GM12878 (cell line): ENCODE measurements around the gene ASH1L. TPM values are rescaled to one million over a fixed set of nuclear protein-coding genes. Genes with fewer than 3 reads are reported as not detected.

Experiments used
- ATAC-seq: fragments of 200-7000 bp; cut with Tn5 transposase; 3 replicates; pipeline ENCODE4 v1.9.1; 2020; ENCODE audit warnings: mild to moderate bottlenecking, moderate library complexity
- BruUV-seq: library from RNA; stranded (reverse); fragments of 400-500 nt; replicated peaks from 2 replicates; lab custom pipeline; 2021; lab: Mats Ljungman, UMichigan
- CTCF ChIA-PET: fragments of 300-600 bp; sonication (Branson Sonifier 250); formaldehyde crosslinking; extraction: SDS; loops from one replicate; lab custom pipeline; 2021; ENCODE audit warnings: inconsistent platforms; lab: Yijun Ruan, JAX
- POLR2A ChIA-PET: fragments of 350-600 bp; formaldehyde crosslinking; extraction: SDS; loops from one replicate; lab custom pipeline; 2021; ENCODE audit warnings: inconsistent platforms; lab: Charles Lee
- RAD21 ChIA-PET: fragments of 300-600 bp; sonication (Branson Sonifier 250); formaldehyde crosslinking; loops from one replicate; lab custom pipeline; 2023; ENCODE audit warnings: antibody characterized with exemption; ENCODE audit not compliant: unreplicated experiment; lab: Charles Lee
- SMC1A ChIA-PET: fragments of 300-600 bp; sonication (Branson Sonifier 250); formaldehyde crosslinking; loops from one replicate; lab custom pipeline; 2023; ENCODE audit not compliant: unreplicated experiment, uncharacterized antibody; lab: Charles Lee
- DNase-seq: peaks from one replicate; pipeline ENCODE4 v3.0.0-alpha.2; 2011; ENCODE audit warnings: low read depth, low spot score
- FAIRE-seq: peaks from 3 replicates; lab custom pipeline; 2011; peaks lifted over from hg19 to GRCh38; lab: Jason Lieb, UNC
- H2AFZ ChIP-seq: 2 replicates; pipeline ENCODE4 v1.6.0; 2011; ENCODE audit warnings: low read depth, low read length, control low read depth; ENCODE audit not compliant: control insufficient read depth
- H3K27ac ChIP-seq: 2 replicates; pipeline ENCODE4 v1.5.1; 2011; ENCODE audit warnings: control low read depth; ENCODE audit not compliant: control insufficient read depth, insufficient read depth
- H3K27me3 ChIP-seq, 2 experiments: replicated peaks in 1 of 2; 2 replicates each; pipeline versions ENCODE4 v1.6.0 to v1.6.1; 2011; ENCODE audit warnings: low read length in 1 of 2; ENCODE audit not compliant: control insufficient read depth in 2 of 2, insufficient read depth in 2 of 2
- H3K36me3 ChIP-seq, 2 experiments: 2 replicates each; pipeline ENCODE4 v1.5.1; 2011; ENCODE audit warnings: low read length in 1 of 2; ENCODE audit not compliant: control insufficient read depth in 2 of 2, insufficient read depth in 2 of 2
- H3K4me1 ChIP-seq: 2 replicates; pipeline ENCODE4 v1.6.1; 2011; ENCODE audit warnings: mild to moderate bottlenecking, low read length, moderate library complexity, mixed read lengths; ENCODE audit not compliant: control insufficient read depth, insufficient read depth
- H3K4me2 ChIP-seq: 2 replicates; pipeline ENCODE4 v1.6.0; 2011; ENCODE audit warnings: control low read depth; ENCODE audit not compliant: control insufficient read depth, insufficient read depth
- H3K4me3 ChIP-seq: fragments of 200-600 bp; sonication (generic); 2 replicates; pipeline ENCODE4 v1.5.1; 2016
- H3K79me2 ChIP-seq: 2 replicates; pipeline ENCODE4 v1.6.0; 2011; ENCODE audit warnings: low read length; ENCODE audit not compliant: control insufficient read depth, insufficient read depth
- H3K9ac ChIP-seq: 2 replicates; pipeline ENCODE4 v1.8.0; 2011; ENCODE audit warnings: low read length, control low read depth, mixed read lengths; ENCODE audit not compliant: control insufficient read depth, insufficient read depth
- H3K9me3 ChIP-seq: replicated peaks from 3 replicates; pipeline ENCODE4 v1.5.1; 2011; ENCODE audit warnings: mild to moderate bottlenecking, low read length; ENCODE audit not compliant: control insufficient read depth, insufficient read depth
- H4K20me1 ChIP-seq: 2 replicates; pipeline ENCODE4 v1.6.0; 2011; ENCODE audit not compliant: control insufficient read depth, insufficient read depth
- BACH1 ChIP-seq: fragments of 450-650 bp; IDR thresholded peaks from 2 replicates; pipeline ENCODE4 v1.6.1; 2017; ENCODE audit warnings: mild to moderate bottlenecking, borderline replicate concordance
- CHD4 ChIP-seq: fragments of 200-600 bp; sonication (generic); IDR thresholded peaks from 2 replicates; pipeline ENCODE4 v1.6.1; 2016; ENCODE audit warnings: mild to moderate bottlenecking
- EGR1 ChIP-seq, 2 experiments: IDR thresholded peaks; 1 replicate in 1 of 2; 2 replicates in 1 of 2; pipeline ENCODE4 v1.6.1; 2011 to 2012; ENCODE audit warnings: low read depth in 2 of 2, low read length in 2 of 2, borderline replicate concordance in 1 of 2, mild to moderate bottlenecking in 1 of 2, moderate library complexity in 1 of 2
- HDGF ChIP-seq: fragments of 450-650 bp; IDR thresholded peaks from 2 replicates; pipeline ENCODE4 v1.6.1; 2016; ENCODE audit warnings: antibody characterized with exemption
- MXI1 ChIP-seq: fragments of 150-350 bp; IDR thresholded peaks from 2 replicates; pipeline ENCODE4 v1.6.1; 2011; ENCODE audit warnings: low read depth, mild to moderate bottlenecking, inconsistent platforms, low read length, improper control_type of control experiment
- PAX8 ChIP-seq: fragments of 450-650 bp; IDR thresholded peaks from 2 replicates; pipeline ENCODE4 v1.6.1; 2017; ENCODE audit warnings: mild to moderate bottlenecking, moderate library complexity
- RCOR1 ChIP-seq: conservative IDR thresholded peaks from 2 replicates; pipeline ENCODE4 v1.6.1; 2012; ENCODE audit warnings: low read depth, low read length, improper control_type of control experiment
- SIN3A ChIP-seq: IDR thresholded peaks from 2 replicates; pipeline ENCODE4 v1.6.1; 2012; ENCODE audit warnings: low read depth, low read length, improper control_type of control experiment
- SP1 ChIP-seq: IDR thresholded peaks from one replicate; pipeline ENCODE4 v1.6.1; 2011; ENCODE audit warnings: low read depth, low read length
- STAT3 ChIP-seq: IDR thresholded peaks from 2 replicates; pipeline ENCODE4 v1.6.1; 2011; ENCODE audit warnings: low read depth, low read length, improper control_type of control experiment
- WGBS: methylation state at CpG from one replicate; pipeline ENCODE4 v1.1.6; 2016; ENCODE audit warnings: low lambda C conversion rate; ENCODE audit not compliant: insufficient replicate concordance, insufficient coverage; ENCODE audit errors: missing lambda C conversion rate; 5-methylcytosine and 5-hydroxymethylcytosine counted together
- in situ Hi-C: fragments of 300-500 bp; cut with MboI; formaldehyde crosslinking; loops from 9 replicates; pipeline ENCODE4 v1.14.3; 2018; ENCODE audit warnings: mixed read lengths
- intact Hi-C: fragments of 100-400 bp; cut with micrococcal nuclease; formaldehyde crosslinking; loops from one replicate; pipeline ENCODE4 v1.14.2; 2022; ENCODE audit not compliant: unreplicated experiment
- polyA plus RNA-seq, 11 experiments: library from polyadenylated mRNA; depleted of rRNA in 4 of 11; unstranded in 6 of 11; stranded (reverse) in 5 of 11; fragments of >200 nt; fragmentation: Nextera tagmentation in 4 of 11; fragmentation: Illumina TruSeq in 1 of 11; extraction: Ambion mirVana in 4 of 11; extraction: Trizol in 1 of 11; gene quantifications; 1 replicate in 1 of 11; 2 replicates in 10 of 11; pipeline versions ENCODE4 v1.2.1 to v1.2.3, GENCODE V29; 2011 to 2016; ENCODE audit warnings: inconsistent platforms in 2 of 11, missing spikeins in 2 of 11, low read depth in 1 of 11
- total RNA-seq, 4 experiments: library from RNA; depleted of rRNA in 3 of 4; stranded (reverse); fragments of >200 nt in 3 of 4; fragmentation: Illumina TruSeq in 1 of 4; extraction: Trizol in 1 of 4; gene quantifications; 2 replicates each; pipeline versions ENCODE4 v1.2.1 to v1.2.3, GENCODE V29; 2013 to 2021
- TF ChIP-seq, protein P1 (sequence below): fragments of 150-350 bp; IDR thresholded peaks from 2 replicates; pipeline ENCODE4 v1.6.1; 2016; ENCODE audit warnings: low read depth, low read length
- TF ChIP-seq, protein P2 (sequence below): fragments of 450-650 bp; IDR thresholded peaks from 2 replicates; pipeline ENCODE4 v1.6.1; 2017; ENCODE audit warnings: mild to moderate bottlenecking, moderate library complexity
- TF ChIP-seq, protein P3 (sequence below): fragments of 450-650 bp; IDR thresholded peaks from 2 replicates; pipeline ENCODE4 v1.6.1; 2017; ENCODE audit warnings: mild to moderate bottlenecking
- TF ChIP-seq, protein P4 (sequence below): IDR thresholded peaks from 2 replicates; pipeline ENCODE4 v1.6.1; 2012; ENCODE audit warnings: low read depth, low read length, improper control_type of control experiment

The ASH1L gene
- total and polyA plus RNA-seq, 10 of the 15 experiments (the other 5 are each of a cell fraction or from before 2014, with no cell fraction given) = 1.7 to 23.9 (median 16.6) TPM

DNA sequence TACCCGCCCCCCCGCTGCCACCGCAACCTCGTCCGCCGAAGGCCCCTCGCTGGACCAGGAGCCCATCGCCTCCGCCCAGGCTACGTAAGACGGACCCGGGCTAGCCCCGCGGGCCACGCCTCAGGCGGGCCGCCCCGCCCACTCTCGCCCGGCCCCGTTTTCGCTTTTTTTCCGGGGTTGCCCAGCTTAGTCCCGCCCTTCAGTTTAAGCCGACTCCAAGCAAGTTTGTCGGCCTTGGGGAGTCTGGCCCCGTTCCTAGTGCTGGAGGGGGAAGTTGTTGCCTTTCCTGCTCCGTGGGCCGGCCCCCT is 238.9 kb downstream of the ASH1L start:
- Histone ChIP-seq H3K4me1 (peaks cover 7% of the 10 kb centered on the region), H3K79me2 (no peaks in the 10 kb centered on the region; the same call in 1 of the 2 replicates), H4K20me1 (no peaks in the 10 kb centered on the region), H3K4me3 (peak overlapping the region; percentile 88), H3K9ac (peak overlapping the region; percentile 81), H2AFZ (peak overlapping the region; percentile 70), H3K36me3 (peaks cover 6 to 8% of the 10 kb centered on the region in 2 experiments), H3K4me2 (peak overlapping the region; percentile 60), H3K27ac (peak overlapping the region; percentile 66), H3K9me3 (no peaks in the 10 kb centered on the region), H3K27me3 (no peaks in the 10 kb centered on the region)
- intact Hi-C loops = loop anchor here (1.0 to 5.0 kb wide), 4 partner anchors 46 to 269 kb away; partner anchors contain the start of genes HCN3 and THBS3
- RAD21 ChIA-PET = interaction anchor here (0.6 to 5.4 kb wide), 24 partner anchors 11 to 324 kb away, joined by 3 to 81 read pairs (median 4); partner anchors contain the start of genes CLK2, FDPS, HCN3 and KRTCAP2
- WGBS = under 1% methylated on average over 22 of the region's 29 CpGs
- no TSS peak for BruUV-seq
- CTCF ChIA-PET = interaction anchor here (0.7 to 9.6 kb wide), 27 partner anchors 12 to 470 kb away, joined by 3 to 225 read pairs (median 4); partner anchors contain the start of genes CLK2, ENTREP3, FDPS and KRTCAP2
- peak; percentile 75 for ATAC-seq
- in situ Hi-C loops = no loop called here
- FAIRE-seq = peak; percentile 35
- no peak for DNase-seq
- SMC1A ChIA-PET = interaction anchor here (0.6 to 6.8 kb wide), 11 partner anchors 16 to 181 kb away, joined by 3 to 57 read pairs (median 6); partner anchors contain the start of genes CLK2, FDPS and HCN3
- POLR2A ChIA-PET = interaction anchor here (0.9 to 4.3 kb wide), 13 partner anchors 15 to 129 kb away, joined by 3 to 28 read pairs (median 6); partner anchors contain the start of genes CLK2, FDPS, HCN3 and MTX1
- TF ChIP-seq, protein P1, sequence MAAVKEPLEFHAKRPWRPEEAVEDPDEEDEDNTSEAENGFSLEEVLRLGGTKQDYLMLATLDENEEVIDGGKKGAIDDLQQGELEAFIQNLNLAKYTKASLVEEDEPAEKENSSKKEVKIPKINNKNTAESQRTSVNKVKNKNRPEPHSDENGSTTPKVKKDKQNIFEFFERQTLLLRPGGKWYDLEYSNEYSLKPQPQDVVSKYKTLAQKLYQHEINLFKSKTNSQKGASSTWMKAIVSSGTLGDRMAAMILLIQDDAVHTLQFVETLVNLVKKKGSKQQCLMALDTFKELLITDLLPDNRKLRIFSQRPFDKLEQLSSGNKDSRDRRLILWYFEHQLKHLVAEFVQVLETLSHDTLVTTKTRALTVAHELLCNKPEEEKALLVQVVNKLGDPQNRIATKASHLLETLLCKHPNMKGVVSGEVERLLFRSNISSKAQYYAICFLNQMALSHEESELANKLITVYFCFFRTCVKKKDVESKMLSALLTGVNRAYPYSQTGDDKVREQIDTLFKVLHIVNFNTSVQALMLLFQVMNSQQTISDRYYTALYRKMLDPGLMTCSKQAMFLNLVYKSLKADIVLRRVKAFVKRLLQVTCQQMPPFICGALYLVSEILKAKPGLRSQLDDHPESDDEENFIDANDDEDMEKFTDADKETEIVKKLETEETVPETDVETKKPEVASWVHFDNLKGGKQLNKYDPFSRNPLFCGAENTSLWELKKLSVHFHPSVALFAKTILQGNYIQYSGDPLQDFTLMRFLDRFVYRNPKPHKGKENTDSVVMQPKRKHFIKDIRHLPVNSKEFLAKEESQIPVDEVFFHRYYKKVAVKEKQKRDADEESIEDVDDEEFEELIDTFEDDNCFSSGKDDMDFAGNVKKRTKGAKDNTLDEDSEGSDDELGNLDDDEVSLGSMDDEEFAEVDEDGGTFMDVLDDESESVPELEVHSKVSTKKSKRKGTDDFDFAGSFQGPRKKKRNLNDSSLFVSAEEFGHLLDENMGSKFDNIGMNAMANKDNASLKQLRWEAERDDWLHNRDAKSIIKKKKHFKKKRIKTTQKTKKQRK = no peak
- TF ChIP-seq SIN3A = peak; percentile 11; the same call in 1 of the 2 replicates
- no peak for TF ChIP-seq STAT3
- 0 out of 3 replicates have a peak, but pooled peaks of 1 of the 2 experiments have one; percentile 39 for TF ChIP-seq EGR1 (IDR thresholded peaks at IDR 0.05; ENCODE audit: borderline replicate concordance in 1 of 2, low read depth in 2 of 2, low read length in 2 of 2)
- TF ChIP-seq CHD4 = no peak
- TF ChIP-seq, protein P2, sequence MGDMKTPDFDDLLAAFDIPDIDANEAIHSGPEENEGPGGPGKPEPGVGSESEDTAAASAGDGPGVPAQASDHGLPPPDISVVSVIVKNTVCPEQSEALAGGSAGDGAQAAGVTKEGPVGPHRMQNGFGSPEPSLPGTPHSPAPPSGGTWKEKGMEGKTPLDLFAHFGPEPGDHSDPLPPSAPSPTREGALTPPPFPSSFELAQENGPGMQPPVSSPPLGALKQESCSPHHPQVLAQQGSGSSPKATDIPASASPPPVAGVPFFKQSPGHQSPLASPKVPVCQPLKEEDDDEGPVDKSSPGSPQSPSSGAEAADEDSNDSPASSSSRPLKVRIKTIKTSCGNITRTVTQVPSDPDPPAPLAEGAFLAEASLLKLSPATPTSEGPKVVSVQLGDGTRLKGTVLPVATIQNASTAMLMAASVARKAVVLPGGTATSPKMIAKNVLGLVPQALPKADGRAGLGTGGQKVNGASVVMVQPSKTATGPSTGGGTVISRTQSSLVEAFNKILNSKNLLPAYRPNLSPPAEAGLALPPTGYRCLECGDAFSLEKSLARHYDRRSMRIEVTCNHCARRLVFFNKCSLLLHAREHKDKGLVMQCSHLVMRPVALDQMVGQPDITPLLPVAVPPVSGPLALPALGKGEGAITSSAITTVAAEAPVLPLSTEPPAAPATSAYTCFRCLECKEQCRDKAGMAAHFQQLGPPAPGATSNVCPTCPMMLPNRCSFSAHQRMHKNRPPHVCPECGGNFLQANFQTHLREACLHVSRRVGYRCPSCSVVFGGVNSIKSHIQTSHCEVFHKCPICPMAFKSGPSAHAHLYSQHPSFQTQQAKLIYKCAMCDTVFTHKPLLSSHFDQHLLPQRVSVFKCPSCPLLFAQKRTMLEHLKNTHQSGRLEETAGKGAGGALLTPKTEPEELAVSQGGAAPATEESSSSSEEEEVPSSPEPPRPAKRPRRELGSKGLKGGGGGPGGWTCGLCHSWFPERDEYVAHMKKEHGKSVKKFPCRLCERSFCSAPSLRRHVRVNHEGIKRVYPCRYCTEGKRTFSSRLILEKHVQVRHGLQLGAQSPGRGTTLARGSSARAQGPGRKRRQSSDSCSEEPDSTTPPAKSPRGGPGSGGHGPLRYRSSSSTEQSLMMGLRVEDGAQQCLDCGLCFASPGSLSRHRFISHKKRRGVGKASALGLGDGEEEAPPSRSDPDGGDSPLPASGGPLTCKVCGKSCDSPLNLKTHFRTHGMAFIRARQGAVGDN = no peak
- TF ChIP-seq MXI1 = peak; percentile 34
- no peak for TF ChIP-seq HDGF
- no peak for TF ChIP-seq RCOR1
- TF ChIP-seq SP1 = no peak
- TF ChIP-seq, protein P3, sequence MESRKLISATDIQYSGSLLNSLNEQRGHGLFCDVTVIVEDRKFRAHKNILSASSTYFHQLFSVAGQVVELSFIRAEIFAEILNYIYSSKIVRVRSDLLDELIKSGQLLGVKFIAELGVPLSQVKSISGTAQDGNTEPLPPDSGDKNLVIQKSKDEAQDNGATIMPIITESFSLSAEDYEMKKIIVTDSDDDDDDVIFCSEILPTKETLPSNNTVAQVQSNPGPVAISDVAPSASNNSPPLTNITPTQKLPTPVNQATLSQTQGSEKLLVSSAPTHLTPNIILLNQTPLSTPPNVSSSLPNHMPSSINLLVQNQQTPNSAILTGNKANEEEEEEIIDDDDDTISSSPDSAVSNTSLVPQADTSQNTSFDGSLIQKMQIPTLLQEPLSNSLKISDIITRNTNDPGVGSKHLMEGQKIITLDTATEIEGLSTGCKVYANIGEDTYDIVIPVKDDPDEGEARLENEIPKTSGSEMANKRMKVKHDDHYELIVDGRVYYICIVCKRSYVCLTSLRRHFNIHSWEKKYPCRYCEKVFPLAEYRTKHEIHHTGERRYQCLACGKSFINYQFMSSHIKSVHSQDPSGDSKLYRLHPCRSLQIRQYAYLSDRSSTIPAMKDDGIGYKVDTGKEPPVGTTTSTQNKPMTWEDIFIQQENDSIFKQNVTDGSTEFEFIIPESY = no peak
- TF ChIP-seq PAX8 = no peak
- TF ChIP-seq, protein P4, sequence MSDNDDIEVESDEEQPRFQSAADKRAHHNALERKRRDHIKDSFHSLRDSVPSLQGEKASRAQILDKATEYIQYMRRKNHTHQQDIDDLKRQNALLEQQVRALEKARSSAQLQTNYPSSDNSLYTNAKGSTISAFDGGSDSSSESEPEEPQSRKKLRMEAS = no peak; the same call in 1 of the 2 replicates
- no peak for TF ChIP-seq BACH1
